Measurements from ENCODE around the gene ULBP3. TPM values are rescaled to one million over a fixed set of nuclear protein-coding genes. Genes with fewer than 3 reads are reported as not detected.

The ULBP3 gene
- total and polyA plus RNA-seq, 9 of the 15 experiments (the other 6 are each of a cell fraction or from before 2014, with no cell fraction given), result 0.25 to 0.33 TPM; not detected in 7

DNA sequence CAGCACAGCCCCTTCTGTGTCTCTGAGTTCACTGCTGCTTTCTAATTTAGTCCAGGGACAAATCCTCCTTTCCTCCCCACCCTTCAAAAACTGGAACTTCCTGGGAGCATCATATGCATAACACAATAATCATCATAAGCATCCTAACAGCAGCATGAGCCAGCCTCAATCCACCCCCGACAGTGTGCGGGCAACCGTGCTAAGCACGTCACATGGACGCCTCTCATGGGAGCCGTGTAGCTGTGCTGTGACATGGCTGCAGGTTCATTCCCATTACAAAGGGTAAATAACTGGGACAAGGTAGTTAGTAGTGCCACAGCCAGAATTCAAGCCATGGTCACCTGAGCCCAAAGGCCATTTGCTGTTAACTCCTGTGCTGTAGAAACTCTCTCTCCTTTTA, 24.5 kb upstream of the ULBP3 start:
- no TSS peak for BruUV-seq (replicated peaks)
- H3K79me2 ChIP-seq (ENCODE audit: control insufficient read depth, insufficient read depth, low read length), result no peaks in the 10 kb centered on the region
- no peak overlapping the region for H3K4me3 ChIP-seq
- H3K27me3 ChIP-seq (ENCODE audit: control insufficient read depth in 2 of 2, insufficient read depth in 2 of 2, low read length in 2 of 2), result peaks cover 55 to 76% of the 10 kb centered on the region in 2 experiments
- H3K9me3 ChIP-seq (replicated peaks; ENCODE audit: control insufficient read depth, insufficient read depth, low read depth, low read length), result no peaks in the 10 kb centered on the region
- POLR2A ChIA-PET, result interaction anchor here (2.6 kb wide), 1 partner anchor 11 kb away, joined by 7 read pairs; no protein-coding TSS in a partner anchor
- no peak overlapping the region for H3K4me2 ChIP-seq (ENCODE audit: insufficient read depth, low read length)
- in situ Hi-C loops (cut with MboI), result no loop called here
- peak; percentile 57 for ATAC-seq
- H3K27ac ChIP-seq (ENCODE audit: extremely low read depth, low read depth, low read length), result no peak overlapping the region
- CTCF ChIA-PET (ENCODE audit: low intra/inter-chr PET ratio), result no interaction called here
- TF ChIP-seq DDX20 (tag; IDR thresholded peaks at IDR 0.05; ENCODE audit: low read depth) (no peak), EZH2 (IDR thresholded peaks at IDR 0.05; ENCODE audit: borderline replicate concordance, low read depth, low read length) (peak; percentile 85; the same call in 1 of the 2 replicates)
- no peak for DNase-seq (ENCODE audit: extremely low read depth in 1 of 4, low spot score in 3 of 4)
- H3K36me3 ChIP-seq (ENCODE audit: control insufficient read depth, insufficient read depth, low read length), result no peaks in the 10 kb centered on the region
- FAIRE-seq, result no peak
- no peak overlapping the region for H3K9ac ChIP-seq (ENCODE audit: insufficient read depth in 1 of 2, low read depth in 2 of 2, low read length in 2 of 2)
- peaks cover 2% of the 10 kb centered on the region; the same call in 1 of the 2 replicates for H4K20me1 ChIP-seq (replicated peaks; ENCODE audit: control insufficient read depth, insufficient read depth, low read length)
- intact Hi-C loops (cut with micrococcal nuclease), result loop anchor here (5.0 kb wide), 1 partner anchor 49 kb away; the partner anchor contains the start of gene PPP1R14C
- H2AFZ ChIP-seq (ENCODE audit: low read depth, low read length), result no peak overlapping the region
- 6% methylated on average over 6 of the region's 6 CpGs for WGBS (ENCODE audit: insufficient coverage, low coverage, missing lambda C conversion rate)
- H3K4me1 ChIP-seq (replicated peaks in 1 of 2; ENCODE audit: control insufficient read depth in 2 of 2, insufficient read depth in 2 of 2, low read length in 2 of 2), result peaks cover 0 to 5% of the 10 kb centered on the region in 2 experiments; a peak in 2 of 5 replicates
- no peaks in the 10 kb centered on the region for H3K9me1 ChIP-seq (ENCODE audit: control insufficient read depth, insufficient read depth, low read length)

DNA sequence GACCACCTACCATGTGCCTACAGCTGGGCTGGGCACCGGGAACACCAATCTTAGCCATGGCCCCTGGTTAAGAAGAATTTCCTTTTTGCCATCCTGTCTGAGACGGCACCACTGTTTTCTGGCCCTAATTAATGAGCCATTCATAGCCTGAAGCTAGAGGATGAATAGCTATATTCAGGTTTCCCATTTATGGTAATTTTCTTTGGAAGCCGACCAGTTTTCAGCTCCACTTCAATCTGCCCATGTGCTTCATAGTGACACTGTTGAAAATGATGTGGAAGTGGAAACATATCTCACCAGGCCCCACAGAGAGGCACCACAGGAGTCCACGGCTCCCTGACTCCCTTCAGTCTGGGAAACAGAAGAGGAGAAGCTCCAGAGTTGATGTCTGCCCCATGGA, 22.6 kb upstream of the ULBP3 start:
- Histone ChIP-seq H3K4me1 (replicated peaks in 1 of 2; ENCODE audit: control insufficient read depth in 2 of 2, insufficient read depth in 2 of 2, low read length in 2 of 2) (peaks cover 0 to 5% of the 10 kb centered on the region in 2 experiments; a peak in 2 of 5 replicates), H3K27me3 (ENCODE audit: control insufficient read depth in 2 of 2, insufficient read depth in 2 of 2, low read length in 2 of 2) (peaks cover 54 to 75% of the 10 kb centered on the region in 2 experiments), H4K20me1 (replicated peaks; ENCODE audit: control insufficient read depth, insufficient read depth, low read length) (no peaks in the 10 kb centered on the region; the same call in 1 of the 2 replicates), H3K36me3 (ENCODE audit: control insufficient read depth, insufficient read depth, low read length) (no peaks in the 10 kb centered on the region), H3K4me3 (no peak overlapping the region), H3K4me2 (ENCODE audit: insufficient read depth, low read length) (no peak overlapping the region), H3K9ac (ENCODE audit: insufficient read depth in 1 of 2, low read depth in 2 of 2, low read length in 2 of 2) (no peak overlapping the region), H3K9me1 (ENCODE audit: control insufficient read depth, insufficient read depth, low read length) (no peaks in the 10 kb centered on the region), H3K79me2 (ENCODE audit: control insufficient read depth, insufficient read depth, low read length) (no peaks in the 10 kb centered on the region), H3K9me3 (replicated peaks; ENCODE audit: control insufficient read depth, insufficient read depth, low read depth, low read length) (no peaks in the 10 kb centered on the region), H3K27ac (ENCODE audit: extremely low read depth, low read depth, low read length) (no peak overlapping the region), H2AFZ (ENCODE audit: low read depth, low read length) (no peak overlapping the region; the same call in 1 of the 2 replicates)
- no peak for ATAC-seq
- BruUV-seq (replicated peaks), result no TSS peak
- in situ Hi-C loops (cut with MboI), result no loop called here
- POLR2A ChIA-PET, result interaction anchor here (0.6 to 1.3 kb wide), 3 partner anchors 63 to 1780 kb away, joined by 3 to 4 read pairs (median 3); no protein-coding TSS in a partner anchor
- DNase-seq (ENCODE audit: extremely low read depth in 1 of 4, low spot score in 3 of 4), result no peak
- WGBS (ENCODE audit: insufficient coverage, low coverage, missing lambda C conversion rate), result 12% methylated on average over 4 of the region's 4 CpGs
- intact Hi-C loops (cut with micrococcal nuclease), result loop anchor here (5.0 kb wide), 1 partner anchor 51 kb away; the partner anchor contains the start of gene PPP1R14C
- CTCF ChIA-PET (ENCODE audit: low intra/inter-chr PET ratio), result interaction anchor here (0.6 kb wide), 1 partner anchor 304 kb away, joined by 4 read pairs; no protein-coding TSS in a partner anchor
- no peak for FAIRE-seq
- TF ChIP-seq ZNF232 (CRISPR knock-in tag; IDR thresholded peaks at IDR 0.05) (no peak), ZNF24 (IDR thresholded peaks at IDR 0.05) (no peak), E4F1 (CRISPR knock-in tag; IDR thresholded peaks at IDR 0.05; ENCODE audit: borderline replicate concordance) (no peak), MCM7 (IDR thresholded peaks at IDR 0.05) (no peak), RBFOX2 (IDR thresholded peaks at IDR 0.05; ENCODE audit: low read depth, low read length) (no peak), HBP1 (CRISPR knock-in tag; IDR thresholded peaks at IDR 0.05) (no peak), ADNP (tag; IDR thresholded peaks at IDR 0.05) (no peak), HNRNPLL (IDR thresholded peaks at IDR 0.05; ENCODE audit: low read depth, low read length, poor library complexity, severe bottlenecking) (no peak), NBN (IDR thresholded peaks at IDR 0.05; ENCODE audit: low read depth) (no peak), MED1 (CRISPR knock-in tag; IDR thresholded peaks at IDR 0.05; ENCODE audit: borderline replicate concordance) (no peak), HDAC2 (IDR thresholded peaks at IDR 0.05) (no peak)
